ENCODE measurements around the gene ZSWIM9.
"Not testable (repeated sequence)": the region's sequence is repeated elsewhere in the genome, so short reads cannot be mapped to it uniquely, and the experiment has no call there.

The ZSWIM9 gene

GRCh38 chr19:48220784-48221183 is 50.3 kb downstream of the ZSWIM9 start:
- H3K9me3 Mint-ChIP-seq; H3K4me1 Mint-ChIP-seq (ENCODE audit: low read depth); H3K27ac Mint-ChIP-seq; H3K27me3 Mint-ChIP-seq; H3K4me3 Mint-ChIP-seq: not testable (repeated sequence)
- H3K36me3 Mint-ChIP-seq (ENCODE audit: low read depth), result peaks cover 59% of the 10 kb centered on the region

GRCh38 chr19:48221628-48222027 is 51.1 kb downstream of the ZSWIM9 start:
- H3K4me1 Mint-ChIP-seq (ENCODE audit: low read depth), result no peaks in the 10 kb centered on the region
- no peak overlapping the region for H3K27ac Mint-ChIP-seq
- no peaks in the 10 kb centered on the region for H3K27me3 Mint-ChIP-seq
- peaks cover 57% of the 10 kb centered on the region for H3K36me3 Mint-ChIP-seq (ENCODE audit: low read depth)
- no peak overlapping the region for H3K4me3 Mint-ChIP-seq
- H3K9me3 Mint-ChIP-seq, result no peaks in the 10 kb centered on the region

GRCh38 chr19:48230555-48231129 is 60.2 kb downstream of the ZSWIM9 start:
- H3K9me3 Mint-ChIP-seq, result no peaks in the 10 kb centered on the region
- no peak overlapping the region for H3K27ac Mint-ChIP-seq
- peaks cover 81% of the 10 kb centered on the region for H3K36me3 Mint-ChIP-seq (ENCODE audit: low read depth)
- H3K27me3 Mint-ChIP-seq, result no peaks in the 10 kb centered on the region
- H3K4me3 Mint-ChIP-seq, result no peak overlapping the region
- H3K4me1 Mint-ChIP-seq (ENCODE audit: low read depth), result peaks cover 4% of the 10 kb centered on the region

GRCh38 chr19:48237057-48237456 is 66.6 kb downstream of the ZSWIM9 start:
- no peaks in the 10 kb centered on the region for H3K27me3 Mint-ChIP-seq
- H3K9me3 Mint-ChIP-seq, result no peaks in the 10 kb centered on the region
- no peak overlapping the region for H3K4me3 Mint-ChIP-seq
- peak overlapping the region; percentile 23 for H3K27ac Mint-ChIP-seq
- peaks cover 22% of the 10 kb centered on the region for H3K4me1 Mint-ChIP-seq (ENCODE audit: low read depth)
- H3K36me3 Mint-ChIP-seq (ENCODE audit: low read depth), result peaks cover 77% of the 10 kb centered on the region

- H3K36me3 Mint-ChIP-seq (ENCODE audit: low read depth), result peaks cover 70% of the 10 kb centered on the region
- H3K4me1 Mint-ChIP-seq (ENCODE audit: low read depth), result peaks cover 29% of the 10 kb centered on the region
- H3K27ac Mint-ChIP-seq, result peak overlapping the region; percentile 49
- H3K9me3 Mint-ChIP-seq, result no peaks in the 10 kb centered on the region
- no peak overlapping the region for H3K4me3 Mint-ChIP-seq
- H3K27me3 Mint-ChIP-seq, result no peaks in the 10 kb centered on the region
Measured at GRCh38 chr19:48239120-48239519, 68.6 kb downstream of the ZSWIM9 start.

GRCh38 chr19:48239582-48240141 is 69.2 kb downstream of the ZSWIM9 start:
- Mint-ChIP-seq H3K27ac (no peak overlapping the region), H3K9me3 (no peaks in the 10 kb centered on the region), H3K27me3 (no peaks in the 10 kb centered on the region), H3K36me3 (ENCODE audit: low read depth) (peaks cover 70% of the 10 kb centered on the region), H3K4me1 (ENCODE audit: low read depth) (peaks cover 35% of the 10 kb centered on the region), H3K4me3 (no peak overlapping the region)

- not testable (repeated sequence) for H3K9me3 Mint-ChIP-seq, H3K27me3 Mint-ChIP-seq, H3K4me3 Mint-ChIP-seq
- H3K27ac Mint-ChIP-seq, result peak overlapping the region; percentile 67
- peaks cover 76% of the 10 kb centered on the region for H3K36me3 Mint-ChIP-seq (ENCODE audit: low read depth)
- H3K4me1 Mint-ChIP-seq (ENCODE audit: low read depth), result peaks cover 54% of the 10 kb centered on the region
Measured at GRCh38 chr19:48241771-48242170, 71.3 kb downstream of the ZSWIM9 start.

GRCh38 chr19:48244281-48244680 is 73.8 kb downstream of the ZSWIM9 start:
- H3K27me3 Mint-ChIP-seq, result no peaks in the 10 kb centered on the region
- no peaks in the 10 kb centered on the region for H3K9me3 Mint-ChIP-seq
- H3K4me1 Mint-ChIP-seq (ENCODE audit: low read depth), result peaks cover 65% of the 10 kb centered on the region
- H3K4me3 Mint-ChIP-seq, result peak overlapping the region; percentile 79
- peak overlapping the region; percentile 94 for H3K27ac Mint-ChIP-seq
- H3K36me3 Mint-ChIP-seq (ENCODE audit: low read depth), result peaks cover 73% of the 10 kb centered on the region

GRCh38 chr19:48246101-48246500 is 75.6 kb downstream of the ZSWIM9 start:
- H3K4me1 Mint-ChIP-seq (ENCODE audit: low read depth), result peaks cover 74% of the 10 kb centered on the region
- H3K27ac Mint-ChIP-seq, result peak overlapping the region; percentile 70
- H3K36me3 Mint-ChIP-seq (ENCODE audit: low read depth), result peaks cover 55% of the 10 kb centered on the region
- H3K4me3 Mint-ChIP-seq, result peak overlapping the region; percentile 18
- no peaks in the 10 kb centered on the region for H3K27me3 Mint-ChIP-seq
- no peaks in the 10 kb centered on the region for H3K9me3 Mint-ChIP-seq

- Mint-ChIP-seq H3K27ac (peak overlapping the region; percentile 31), H3K9me3 (no peaks in the 10 kb centered on the region), H3K4me3 (no peak overlapping the region), H3K36me3 (ENCODE audit: low read depth) (peaks cover 53% of the 10 kb centered on the region), H3K27me3 (no peaks in the 10 kb centered on the region), H3K4me1 (ENCODE audit: low read depth) (peaks cover 76% of the 10 kb centered on the region)
Measured at GRCh38 chr19:48247212-48247611, 76.7 kb downstream of the ZSWIM9 start.
